Measurements from ENCODE around the gene SEMA4G.
"Not testable (repeated sequence)": the region's sequence is repeated elsewhere in the genome, so short reads cannot be mapped to it uniquely, and the experiment has no call there.

Gene SEMA4G

GRCh38 chr10:100970914-100971811 is 1.9 kb downstream of the SEMA4G start:
- DNase-seq (ENCODE audit: low read depth): no peak

DNA sequence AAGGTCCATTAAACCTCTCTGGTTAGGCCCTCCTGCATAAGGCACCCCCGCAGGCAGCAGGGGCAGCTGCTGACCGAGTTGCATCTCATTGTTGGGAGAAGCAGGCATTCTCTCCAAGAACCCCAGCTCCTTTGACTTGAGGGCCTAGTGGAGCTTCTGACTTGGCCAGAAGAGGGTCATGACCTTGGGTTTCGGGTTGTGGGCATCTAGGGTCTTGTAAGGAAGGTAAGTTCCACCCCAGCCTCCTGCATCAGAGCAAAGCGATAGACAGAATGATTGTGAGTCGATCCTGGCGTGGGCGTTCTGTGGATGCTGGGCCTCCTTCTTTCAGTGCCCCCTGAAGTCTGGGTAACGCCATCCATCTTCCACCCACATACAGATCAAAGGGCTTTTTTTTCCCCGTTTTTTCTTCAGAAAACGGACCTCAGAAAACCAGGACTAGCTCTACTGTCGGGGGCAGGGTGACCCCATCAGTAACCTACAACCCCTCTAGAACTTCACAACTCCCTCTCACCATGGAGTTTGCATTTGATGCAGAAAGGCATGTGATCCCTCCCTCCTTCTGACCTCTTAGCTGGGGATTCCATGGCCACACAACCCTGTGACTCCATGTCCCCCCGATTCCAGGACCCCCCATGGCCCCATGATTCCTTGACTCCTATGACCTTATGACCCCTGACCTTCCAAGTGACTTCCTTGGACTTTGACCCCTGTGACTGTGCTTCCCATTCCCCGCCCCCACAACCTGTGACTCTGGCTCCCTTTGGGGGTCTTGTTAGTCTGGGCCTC is 3.0 kb downstream of the SEMA4G start:
- DNase-seq (ENCODE audit: low read depth): no peak

DNA sequence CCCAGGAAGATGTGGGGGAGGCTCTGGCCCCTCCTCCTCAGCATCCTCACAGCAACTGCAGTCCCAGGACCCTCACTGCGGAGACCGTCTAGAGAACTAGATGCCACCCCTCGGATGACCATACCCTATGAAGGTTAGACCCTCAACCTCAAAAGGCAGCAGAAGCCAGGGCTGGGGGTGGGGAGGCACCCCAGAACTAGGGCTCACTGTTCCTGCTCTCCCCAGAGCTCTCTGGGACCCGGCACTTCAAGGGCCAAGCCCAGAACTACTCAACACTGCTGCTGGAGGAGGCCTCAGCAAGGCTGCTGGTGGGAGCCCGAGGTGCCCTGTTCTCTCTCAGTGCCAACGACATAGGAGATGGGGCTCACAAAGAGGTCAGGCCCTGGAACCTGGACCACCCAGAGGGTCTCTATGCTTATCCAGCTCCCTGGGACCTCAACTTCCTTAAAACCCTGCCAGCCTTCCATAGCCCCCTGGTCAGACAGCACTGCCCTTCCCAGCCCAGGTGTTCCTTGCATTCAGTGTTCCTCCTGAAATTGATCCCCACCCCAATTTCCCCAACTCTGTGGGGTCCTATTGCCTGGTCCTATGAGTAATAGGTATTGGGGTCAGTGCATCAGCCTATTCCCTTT is 3.7 kb downstream of the SEMA4G start:
- no peak for DNase-seq (ENCODE audit: low read depth)

- DNase-seq (ENCODE audit: low read depth): not testable (repeated sequence)
These were observed 6.1 kb downstream of the SEMA4G start for GRCh38 chr10:100975397-100975796.

- DNase-seq (ENCODE audit: low read depth): no peak
These were observed 7.6 kb downstream of the SEMA4G start for GRCh38 chr10:100976906-100977305.

GRCh38 chr10:100977436-100977835 is 8.1 kb downstream of the SEMA4G start:
- DNase-seq (ENCODE audit: low read depth): no peak

GRCh38 chr10:100978121-100978900 is 9.0 kb downstream of the SEMA4G start:
- no peak for DNase-seq (ENCODE audit: low read depth)

DNA sequence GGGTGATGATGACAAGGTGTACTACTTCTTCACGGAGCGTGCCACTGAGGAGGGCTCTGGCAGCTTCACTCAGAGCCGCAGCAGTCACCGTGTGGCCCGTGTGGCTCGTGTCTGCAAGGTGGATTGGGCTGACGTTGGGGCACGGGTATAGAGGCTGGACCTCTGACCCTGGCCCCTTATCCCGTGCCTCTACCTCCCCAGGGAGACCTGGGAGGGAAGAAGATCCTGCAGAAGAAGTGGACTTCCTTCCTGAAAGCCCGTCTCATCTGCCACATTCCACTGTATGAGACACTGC is 9.5 kb downstream of the SEMA4G start:
- DNase-seq (ENCODE audit: low read depth): no peak

DNA sequence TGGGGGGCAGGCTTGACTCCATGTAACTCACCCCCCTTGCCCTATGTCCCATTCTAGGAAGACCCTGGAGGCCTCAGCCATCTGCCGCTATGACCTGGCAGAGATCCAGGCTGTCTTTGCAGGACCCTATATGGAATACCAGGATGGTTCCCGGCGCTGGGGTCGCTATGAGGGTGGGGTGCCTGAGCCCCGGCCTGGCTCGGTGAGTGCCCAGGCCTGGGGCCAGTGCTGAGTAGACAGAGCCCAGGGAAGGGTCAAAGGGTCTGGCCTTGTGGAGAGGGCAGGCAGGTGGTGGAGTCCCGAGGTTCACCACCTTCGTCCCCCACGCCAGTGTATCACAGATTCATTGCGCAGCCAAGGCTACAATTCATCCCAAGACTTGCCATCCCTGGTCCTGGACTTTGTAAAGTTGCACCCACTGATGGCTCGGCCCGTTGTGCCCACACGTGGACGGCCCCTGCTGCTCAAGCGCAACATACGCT is 10.5 kb downstream of the SEMA4G start:
- DNase-seq (ENCODE audit: low read depth): no peak

DNA sequence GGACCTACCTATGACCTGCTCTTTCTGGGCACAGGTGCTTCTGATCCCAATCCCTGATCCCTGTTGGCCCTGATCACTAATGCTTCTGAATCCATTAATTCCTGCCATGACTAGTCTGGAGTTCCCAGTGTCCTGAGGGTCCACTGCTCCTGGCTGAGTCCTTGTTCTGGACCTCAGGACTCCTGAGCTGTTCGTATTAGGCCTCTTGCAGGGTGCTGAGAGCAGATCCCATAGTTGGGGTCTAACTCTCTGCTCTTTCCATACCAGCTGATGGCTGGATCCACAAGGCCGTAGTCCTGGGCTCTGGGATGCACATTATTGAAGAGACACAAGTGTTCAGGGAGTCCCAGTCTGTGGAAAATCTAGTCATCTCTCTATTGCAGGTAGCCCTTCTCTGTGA is 11.0 kb downstream of the SEMA4G start:
- no peak for DNase-seq (ENCODE audit: low read depth)

DNA sequence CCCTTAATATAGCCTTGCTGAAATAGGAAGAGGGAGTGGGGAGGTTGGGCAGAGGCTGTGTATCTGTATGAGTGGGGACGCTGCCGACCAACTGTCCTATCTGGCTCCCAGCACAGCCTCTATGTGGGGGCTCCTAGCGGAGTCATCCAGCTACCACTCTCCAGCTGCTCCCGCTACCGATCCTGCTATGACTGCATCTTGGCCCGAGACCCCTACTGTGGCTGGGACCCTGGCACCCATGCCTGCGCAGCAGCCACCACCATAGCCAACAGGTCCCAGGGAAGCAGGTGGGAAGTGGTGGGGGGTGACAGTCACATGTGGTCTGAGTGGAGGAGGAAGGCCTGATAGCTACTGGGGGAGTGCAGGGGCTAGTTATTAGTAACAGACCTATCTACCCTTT is 11.4 kb downstream of the SEMA4G start:
- DNase-seq (ENCODE audit: low read depth): no peak

- DNase-seq (ENCODE audit: low read depth): no peak
These were observed 12.0 kb downstream of the SEMA4G start for GRCh38 chr10:100981178-100981772.

DNA sequence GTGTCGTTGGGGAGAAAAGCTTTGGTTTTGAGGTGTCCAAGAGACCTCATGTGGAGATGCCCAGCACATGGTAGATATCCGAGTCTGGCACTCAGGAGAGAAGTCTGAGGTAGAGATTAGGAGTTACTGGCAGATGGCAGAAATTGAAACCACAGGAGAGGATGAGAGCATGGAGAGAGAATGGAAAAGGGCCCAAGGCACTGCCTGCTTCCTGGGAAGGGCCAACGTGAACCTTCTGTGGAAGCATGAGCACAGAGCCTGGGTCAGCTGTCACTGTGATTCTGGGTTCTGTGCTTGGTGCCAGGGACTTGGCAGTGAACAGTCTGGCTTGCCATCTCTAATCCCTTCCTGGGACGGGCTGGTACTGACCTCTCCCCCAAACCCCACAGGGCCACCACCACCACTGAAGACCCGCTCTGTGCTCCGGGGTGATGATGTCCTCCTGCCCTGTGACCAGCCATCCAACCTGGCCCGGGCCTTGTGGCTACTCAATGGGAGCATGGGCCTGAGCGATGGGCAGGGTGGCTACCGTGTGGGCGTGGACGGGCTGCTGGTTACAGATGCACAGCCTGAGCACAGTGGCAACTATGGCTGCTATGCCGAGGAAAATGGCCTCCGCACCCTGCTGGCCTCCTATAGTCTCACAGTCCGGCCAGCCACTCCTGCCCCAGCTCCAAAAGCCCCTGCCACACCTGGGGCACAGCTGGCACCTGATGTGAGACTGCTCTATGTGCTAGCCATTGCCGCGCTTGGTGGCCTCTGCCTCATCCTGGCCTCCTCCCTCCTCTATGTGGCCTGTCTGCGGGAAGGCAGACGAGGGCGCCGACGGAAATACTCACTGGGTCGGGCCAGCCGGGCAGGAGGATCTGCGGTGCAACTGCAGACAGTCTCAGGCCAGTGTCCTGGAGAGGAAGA is 13.9 kb downstream of the SEMA4G start:
- DNase-seq (ENCODE audit: low read depth): no peak

GRCh38 chr10:100983868-100984671 is 14.8 kb downstream of the SEMA4G start:
- DNase-seq (ENCODE audit: low read depth): no peak

DNA sequence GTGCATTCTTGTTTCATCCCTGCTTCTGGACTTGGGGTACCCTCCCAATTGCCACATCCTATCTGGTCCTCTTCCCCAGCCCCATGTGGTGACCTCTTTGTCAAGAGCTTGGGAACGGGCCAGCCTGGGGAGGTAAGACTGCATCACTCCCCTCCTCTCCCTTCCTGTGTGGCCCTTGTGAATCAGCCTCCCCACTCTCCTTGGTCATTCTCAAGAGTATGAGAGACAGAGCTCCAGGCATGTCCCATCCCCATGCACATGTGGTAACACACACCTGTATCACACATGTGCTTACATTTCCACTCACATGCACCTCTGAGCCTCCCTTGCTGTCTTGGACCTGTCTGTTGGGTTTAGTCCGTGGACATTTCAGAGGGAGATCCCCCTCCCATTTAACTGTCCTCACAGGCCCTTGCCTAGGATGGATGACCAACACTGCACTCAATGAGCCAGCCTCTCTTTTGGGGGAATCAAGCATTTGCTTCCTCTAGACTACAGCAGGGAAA is 15.4 kb downstream of the SEMA4G start:
- DNase-seq (ENCODE audit: low read depth): no peak

- DNase-seq (ENCODE audit: low read depth): no peak
These were observed 16.0 kb downstream of the SEMA4G start for GRCh38 chr10:100985336-100985735.

- no peak for DNase-seq (ENCODE audit: low read depth)
These were observed 17.3 kb downstream of the SEMA4G start for GRCh38 chr10:100986623-100986951.

DNA sequence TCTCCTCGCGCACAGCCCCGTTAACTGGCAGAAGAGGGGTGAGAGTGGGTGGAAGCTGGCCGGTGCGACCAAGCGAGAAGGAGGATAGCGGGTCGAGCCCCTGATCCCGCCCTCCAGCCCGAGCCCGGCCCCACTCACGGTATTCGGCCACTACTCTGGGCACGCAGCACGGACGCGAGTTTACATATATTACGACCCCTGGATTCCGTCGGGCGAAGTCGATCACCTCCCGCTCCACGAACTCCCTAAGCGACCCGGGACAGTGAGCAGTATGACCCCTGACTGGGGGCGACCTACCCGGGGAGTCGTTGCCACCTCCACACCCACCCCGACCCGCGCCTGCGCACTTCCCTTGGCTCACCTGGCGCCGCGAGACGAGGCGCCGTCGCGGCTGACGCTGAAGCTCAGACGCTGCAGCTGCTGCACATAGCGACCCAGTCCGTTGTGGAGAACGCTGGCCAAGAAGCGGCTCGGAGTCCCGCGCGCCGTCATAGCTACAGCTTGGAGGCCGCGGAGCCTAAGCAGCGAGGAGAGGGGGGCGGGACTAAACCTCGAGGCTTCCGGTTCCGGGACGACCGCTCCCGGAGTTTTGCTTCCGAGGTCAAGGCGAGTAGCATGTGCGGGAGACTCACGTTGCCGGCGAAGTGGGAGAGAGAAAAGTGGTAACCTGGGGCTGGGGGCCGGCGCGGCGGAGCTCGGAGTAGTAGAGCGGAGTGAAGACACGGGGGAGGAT is 17.8 kb downstream of the SEMA4G start, which contains the start of the genes MRPL43 and TWNK:
MRPL43 (minus strand) TSS at position 546 of the 733 bp plus-strand sequence; CDS start at position 492, 54 bp downstream.
TWNK (plus strand) TSS at position 592 of the 733 bp plus-strand sequence. CDS start 668 bp downstream, outside the sequence.
- DNase-seq (ENCODE audit: low read depth): peak; percentile 51

GRCh38 chr10:100987685-100988049 is 18.4 kb downstream of the SEMA4G start:
- DNase-seq (ENCODE audit: low read depth): no peak
